GM12878 (cell line): ENCODE data around the gene INHA. TPM values are rescaled to one million over a fixed set of nuclear protein-coding genes. Genes with fewer than 3 reads are reported as not detected.

Experiments
- ATAC-seq: fragments of 200-7000 bp; cut with Tn5 transposase; 3 replicates; pipeline ENCODE4 v1.9.1; 2020; ENCODE audit warnings: mild to moderate bottlenecking, moderate library complexity
- BruUV-seq: library from RNA; stranded (reverse); fragments of 400-500 nt; replicated peaks from 2 replicates; lab custom pipeline; 2021; lab: Mats Ljungman, UMichigan
- CTCF ChIA-PET: fragments of 300-600 bp; sonication (Branson Sonifier 250); formaldehyde crosslinking; extraction: SDS; loops from one replicate; lab custom pipeline; 2021; ENCODE audit warnings: inconsistent platforms; lab: Yijun Ruan, JAX
- POLR2A ChIA-PET: fragments of 350-600 bp; formaldehyde crosslinking; extraction: SDS; loops from one replicate; lab custom pipeline; 2021; ENCODE audit warnings: inconsistent platforms; lab: Charles Lee
- RAD21 ChIA-PET: fragments of 300-600 bp; sonication (Branson Sonifier 250); formaldehyde crosslinking; loops from one replicate; lab custom pipeline; 2023; ENCODE audit warnings: antibody characterized with exemption; ENCODE audit not compliant: unreplicated experiment; lab: Charles Lee
- SMC1A ChIA-PET: fragments of 300-600 bp; sonication (Branson Sonifier 250); formaldehyde crosslinking; loops from one replicate; lab custom pipeline; 2023; ENCODE audit not compliant: unreplicated experiment, uncharacterized antibody; lab: Charles Lee
- DNase-seq: peaks from one replicate; pipeline ENCODE4 v3.0.0-alpha.2; 2011; ENCODE audit warnings: low read depth, low spot score
- FAIRE-seq: peaks from 3 replicates; lab custom pipeline; 2011; peaks lifted over from hg19 to GRCh38; lab: Jason Lieb, UNC
- H2AFZ ChIP-seq: 2 replicates; pipeline ENCODE4 v1.6.0; 2011; ENCODE audit warnings: low read depth, low read length, control low read depth; ENCODE audit not compliant: control insufficient read depth
- H3K27ac ChIP-seq: 2 replicates; pipeline ENCODE4 v1.5.1; 2011; ENCODE audit warnings: control low read depth; ENCODE audit not compliant: control insufficient read depth, insufficient read depth
- H3K27me3 ChIP-seq, 2 experiments: replicated peaks in 1 of 2; 2 replicates each; pipeline versions ENCODE4 v1.6.0 to v1.6.1; 2011; ENCODE audit warnings: low read length in 1 of 2; ENCODE audit not compliant: control insufficient read depth in 2 of 2, insufficient read depth in 2 of 2
- H3K36me3 ChIP-seq, 2 experiments: 2 replicates each; pipeline ENCODE4 v1.5.1; 2011; ENCODE audit warnings: low read length in 1 of 2; ENCODE audit not compliant: control insufficient read depth in 2 of 2, insufficient read depth in 2 of 2
- H3K4me1 ChIP-seq: 2 replicates; pipeline ENCODE4 v1.6.1; 2011; ENCODE audit warnings: mild to moderate bottlenecking, low read length, moderate library complexity, mixed read lengths; ENCODE audit not compliant: control insufficient read depth, insufficient read depth
- H3K4me2 ChIP-seq: 2 replicates; pipeline ENCODE4 v1.6.0; 2011; ENCODE audit warnings: control low read depth; ENCODE audit not compliant: control insufficient read depth, insufficient read depth
- H3K4me3 ChIP-seq: fragments of 200-600 bp; sonication (generic); 2 replicates; pipeline ENCODE4 v1.5.1; 2016
- H3K79me2 ChIP-seq: 2 replicates; pipeline ENCODE4 v1.6.0; 2011; ENCODE audit warnings: low read length; ENCODE audit not compliant: control insufficient read depth, insufficient read depth
- H3K9ac ChIP-seq: 2 replicates; pipeline ENCODE4 v1.8.0; 2011; ENCODE audit warnings: low read length, control low read depth, mixed read lengths; ENCODE audit not compliant: control insufficient read depth, insufficient read depth
- H3K9me3 ChIP-seq: replicated peaks from 3 replicates; pipeline ENCODE4 v1.5.1; 2011; ENCODE audit warnings: mild to moderate bottlenecking, low read length; ENCODE audit not compliant: control insufficient read depth, insufficient read depth
- H4K20me1 ChIP-seq: 2 replicates; pipeline ENCODE4 v1.6.0; 2011; ENCODE audit not compliant: control insufficient read depth, insufficient read depth
- ATF3 ChIP-seq: IDR thresholded peaks from 2 replicates; pipeline ENCODE4 v1.6.1; 2011; ENCODE audit warnings: low read depth, mild to moderate bottlenecking, low read length, moderate library complexity, borderline replicate concordance; ENCODE audit errors: extremely low read depth
- BHLHE40 ChIP-seq, 2 experiments: fragments of 450-650 bp in 1 of 2; IDR thresholded peaks; 2 replicates each; pipeline ENCODE4 v1.6.1; 2011 to 2017; ENCODE audit warnings: low read depth in 2 of 2, borderline replicate concordance in 1 of 2, improper control_type of control experiment in 1 of 2, low read length in 1 of 2, mild to moderate bottlenecking in 1 of 2
- JUNB ChIP-seq: IDR thresholded peaks from 2 replicates; pipeline ENCODE4 v1.6.1; 2016; ENCODE audit warnings: antibody characterized with exemption, mild to moderate bottlenecking
- NFXL1 ChIP-seq: fragments of 450-650 bp; IDR thresholded peaks from 2 replicates; pipeline ENCODE4 v1.6.1; 2017; ENCODE audit warnings: antibody characterized with exemption, mild to moderate bottlenecking, borderline replicate concordance
- RBBP5 ChIP-seq: fragments of 200-600 bp; sonication (generic); conservative IDR thresholded peaks from 2 replicates; pipeline ENCODE4 v1.6.1; 2016
- REST ChIP-seq: IDR thresholded peaks from 2 replicates; pipeline ENCODE4 v1.6.1; 2012; ENCODE audit warnings: mild to moderate bottlenecking, low read depth, low read length
- SREBF2 ChIP-seq: IDR thresholded peaks from 2 replicates; pipeline ENCODE4 v1.6.1; 2012; ENCODE audit warnings: mild to moderate bottlenecking, low read length
- SUZ12 ChIP-seq: fragments of 200-600 bp; sonication (generic); IDR thresholded peaks from one replicate; pipeline ENCODE4 v1.6.1; 2018; ENCODE audit warnings: antibody characterized with exemption, mild to moderate bottlenecking; ENCODE audit not compliant: unreplicated experiment
- TCF7 ChIP-seq: IDR thresholded peaks from 2 replicates; pipeline ENCODE4 v1.6.1; 2014; ENCODE audit warnings: antibody characterized with exemption, borderline replicate concordance
- ZBED1 ChIP-seq: IDR thresholded peaks from 2 replicates; pipeline ENCODE4 v1.6.1; 2016; ENCODE audit warnings: borderline replicate concordance
- WGBS: methylation state at CpG from one replicate; pipeline ENCODE4 v1.1.6; 2016; ENCODE audit warnings: low lambda C conversion rate; ENCODE audit not compliant: insufficient replicate concordance, insufficient coverage; ENCODE audit errors: missing lambda C conversion rate; 5-methylcytosine and 5-hydroxymethylcytosine counted together
- in situ Hi-C: fragments of 300-500 bp; cut with MboI; formaldehyde crosslinking; loops from 9 replicates; pipeline ENCODE4 v1.14.3; 2018; ENCODE audit warnings: mixed read lengths
- intact Hi-C: fragments of 100-400 bp; cut with micrococcal nuclease; formaldehyde crosslinking; loops from one replicate; pipeline ENCODE4 v1.14.2; 2022; ENCODE audit not compliant: unreplicated experiment
- polyA plus RNA-seq, 11 experiments: library from polyadenylated mRNA; depleted of rRNA in 4 of 11; unstranded in 6 of 11; stranded (reverse) in 5 of 11; fragments of >200 nt; fragmentation: Nextera tagmentation in 4 of 11; fragmentation: Illumina TruSeq in 1 of 11; extraction: Ambion mirVana in 4 of 11; extraction: Trizol in 1 of 11; gene quantifications; 1 replicate in 1 of 11; 2 replicates in 10 of 11; pipeline versions ENCODE4 v1.2.1 to v1.2.3, GENCODE V29; 2011 to 2016; ENCODE audit warnings: inconsistent platforms in 2 of 11, missing spikeins in 2 of 11, low read depth in 1 of 11
- total RNA-seq, 4 experiments: library from RNA; depleted of rRNA in 3 of 4; stranded (reverse); fragments of >200 nt in 3 of 4; fragmentation: Illumina TruSeq in 1 of 4; extraction: Trizol in 1 of 4; gene quantifications; 2 replicates each; pipeline versions ENCODE4 v1.2.1 to v1.2.3, GENCODE V29; 2013 to 2021

Gene INHA
- total and polyA plus RNA-seq, 10 of the 15 experiments (the other 5 are each of a cell fraction or from before 2014, with no cell fraction given): not detected

- ChIA-PET RAD21 (no interaction called here), POLR2A (no interaction called here), SMC1A (interaction anchor here (1.1 to 1.8 kb wide), 2 partner anchors 38 to 39 kb away, joined by 3 to 4 read pairs; a partner anchor contains a TSS), CTCF (interaction anchor here (1.1 to 1.5 kb wide), 3 partner anchors 8 to 145 kb away, joined by 3 read pairs; no protein-coding TSS in a partner anchor)
- intact Hi-C loops (no loop called here), in situ Hi-C loops (loop anchor here (5.0 kb wide), 1 partner anchor 132 kb away; no protein-coding TSS in a partner anchor)
- DNase-seq (no peak), ATAC-seq (no peak), FAIRE-seq (no peak)
- Histone ChIP-seq H2AFZ (no peak overlapping the region), H3K4me2 (no peak overlapping the region), H3K27ac (no peak overlapping the region), H3K4me3 (no peak overlapping the region), H3K27me3 (peaks cover 3 to 8% of the 10 kb centered on the region in 2 experiments; a peak in 3 of 4 replicates), H3K4me1 (no peaks in the 10 kb centered on the region), H4K20me1 (no peaks in the 10 kb centered on the region; the same call in 1 of the 2 replicates), H3K9ac (no peak overlapping the region), H3K36me3 (no peaks in the 10 kb centered on the region), H3K9me3 (no peaks in the 10 kb centered on the region), H3K79me2 (no peaks in the 10 kb centered on the region)
- WGBS: 29% methylated on average over 5 of the region's 6 CpGs
- no TSS peak for BruUV-seq
- TF ChIP-seq REST (no peak), SREBF2 (no peak), RBBP5 (no peak), TCF7 (no peak), NFXL1 (no peak), ATF3 (no peak), ZBED1 (no peak), JUNB (no peak), SUZ12 (no peak), BHLHE40 (IDR thresholded peaks at IDR 0.05; ENCODE audit: borderline replicate concordance in 1 of 2, low read depth in 2 of 2, low read length in 1 of 2) (no peak)
Observed at GRCh38 chr2:219533930-219534661, 38.0 kb upstream of the INHA start.
